ENCODE data around the gene DOCK1. TPM values are rescaled to one million over a fixed set of nuclear protein-coding genes. Genes with fewer than 3 reads are reported as not detected.

Gene DOCK1
- total RNA-seq, 1 donor from 2014 or later: 81.5 TPM

- no peak for DNase-seq (ENCODE audit: low read depth in 2 of 2)
Observed at GRCh38 chr10:127307338-127307737, 402.1 kb downstream of the DOCK1 start.

GRCh38 chr10:127308031-127308430 lies 402.8 kb downstream of the DOCK1 start:
- DNase-seq (ENCODE audit: low read depth in 2 of 2): no peak

- peak in 1 of 2 donors; percentile 15 for DNase-seq (ENCODE audit: low read depth in 2 of 2)
Observed at GRCh38 chr10:127309619-127310018, 404.4 kb downstream of the DOCK1 start.

GRCh38 chr10:127310430-127310829 lies 405.2 kb downstream of the DOCK1 start:
- no peak for DNase-seq (ENCODE audit: low read depth in 2 of 2)

- no peak for DNase-seq (ENCODE audit: low read depth in 2 of 2)
Observed at GRCh38 chr10:127310923-127311322, 405.7 kb downstream of the DOCK1 start.

GRCh38 chr10:127313996-127314700 lies 408.9 kb downstream of the DOCK1 start:
- peak; percentile 43 to 60 for DNase-seq (ENCODE audit: low read depth in 2 of 2)

GRCh38 chr10:127314797-127315196 lies 409.6 kb downstream of the DOCK1 start:
- DNase-seq (ENCODE audit: low read depth in 2 of 2): no peak

GRCh38 chr10:127315888-127316287 lies 410.7 kb downstream of the DOCK1 start:
- DNase-seq (ENCODE audit: low read depth in 2 of 2): no peak

GRCh38 chr10:127318396-127318795 lies 413.2 kb downstream of the DOCK1 start:
- no peak for DNase-seq (ENCODE audit: low read depth in 2 of 2)

GRCh38 chr10:127319271-127319670 lies 414.0 kb downstream of the DOCK1 start:
- no peak for DNase-seq (ENCODE audit: low read depth in 2 of 2)

GRCh38 chr10:127319691-127320090 lies 414.5 kb downstream of the DOCK1 start:
- no peak for DNase-seq (ENCODE audit: low read depth in 2 of 2)

GRCh38 chr10:127320176-127320575 lies 414.9 kb downstream of the DOCK1 start:
- no peak for DNase-seq (ENCODE audit: low read depth in 2 of 2)

GRCh38 chr10:127322286-127322685 lies 417.1 kb downstream of the DOCK1 start:
- no peak for DNase-seq (ENCODE audit: low read depth in 2 of 2)

GRCh38 chr10:127325506-127325905 lies 420.3 kb downstream of the DOCK1 start:
- peak in 1 of 2 donors; percentile 36 for DNase-seq (ENCODE audit: low read depth in 2 of 2)

GRCh38 chr10:127326883-127327282 lies 421.7 kb downstream of the DOCK1 start:
- no peak for DNase-seq (ENCODE audit: low read depth in 2 of 2)

GRCh38 chr10:127331696-127332095 lies 426.5 kb downstream of the DOCK1 start:
- no peak for DNase-seq (ENCODE audit: low read depth in 2 of 2)

GRCh38 chr10:127332631-127333030 lies 427.4 kb downstream of the DOCK1 start:
- DNase-seq (ENCODE audit: low read depth in 2 of 2): no peak

- peak; percentile 5 to 21 for DNase-seq (ENCODE audit: low read depth in 2 of 2)
Observed at GRCh38 chr10:127337801-127338200, 432.6 kb downstream of the DOCK1 start.

GRCh38 chr10:127338399-127339110 lies 433.3 kb downstream of the DOCK1 start:
- DNase-seq (ENCODE audit: low read depth in 2 of 2): no peak

GRCh38 chr10:127343821-127344220 lies 438.6 kb downstream of the DOCK1 start:
- no peak for DNase-seq (ENCODE audit: low read depth in 2 of 2)

- no peak for DNase-seq (ENCODE audit: low read depth in 2 of 2)
Observed at GRCh38 chr10:127344346-127344745, 439.1 kb downstream of the DOCK1 start.

- DNase-seq (ENCODE audit: low read depth in 2 of 2): no peak
Observed at GRCh38 chr10:127345231-127345965, 440.2 kb downstream of the DOCK1 start.

All from lung microvascular endothelial cell (primary cell).